Coronary artery (tissue), 2 donors: ENCODE measurements around the gene C17orf107.

ENCODE experiments used
- DNase-seq: peaks from one replicate; pipeline ENCODE4 v3.0.0-alpha.2; 2017; ENCODE audit warnings: low spot score
- H3K27ac ChIP-seq, 2 donors: fragments of 200-600 bp; sonication (generic); one replicate each; pipeline ENCODE4 v1.5.1; 2016 to 2019
- H3K4me3 ChIP-seq: fragments of 200-600 bp; sonication (generic); 2 replicates; pipeline ENCODE4 v1.5.1; 2016; ENCODE audit warnings: mild to moderate bottlenecking, moderate library complexity
- CTCF ChIP-seq: fragments of 200-600 bp; sonication (generic); IDR thresholded peaks from one replicate; pipeline ENCODE4 v1.5.1; 2019; ENCODE audit warnings: antibody characterized with exemption

The C17orf107 gene

GRCh38 chr17:4891411-4892410 is 7.6 kb upstream of the C17orf107 start:
- Histone ChIP-seq H3K27ac (no peak overlapping the region), H3K4me3 (no peak overlapping the region)
- TF ChIP-seq CTCF = no peak
- no peak for DNase-seq

- H3K27ac ChIP-seq = no peak overlapping the region
- no peak overlapping the region for H3K4me3 ChIP-seq
- no peak for DNase-seq
- no peak for TF ChIP-seq CTCF
Measured at GRCh38 chr17:4892499-4893221, 6.7 kb upstream of the C17orf107 start.

- TF ChIP-seq CTCF = no peak
- no peak overlapping the region for H3K4me3 ChIP-seq
- DNase-seq = no peak
- no peak overlapping the region for H3K27ac ChIP-seq
Measured at GRCh38 chr17:4893272-4893671, 6.1 kb upstream of the C17orf107 start.

- Histone ChIP-seq H3K4me3 (no peak overlapping the region), H3K27ac (no peak overlapping the region)
- no peak for TF ChIP-seq CTCF
- DNase-seq = no peak
Measured at GRCh38 chr17:4893721-4894560, 5.4 kb upstream of the C17orf107 start.

- no peak for TF ChIP-seq CTCF
- DNase-seq = no peak
- no peak overlapping the region for H3K4me3 ChIP-seq
- H3K27ac ChIP-seq = no peak overlapping the region
Measured at GRCh38 chr17:4895121-4895520, 4.2 kb upstream of the C17orf107 start.

- DNase-seq = peak; percentile 71
- no peak overlapping the region for H3K27ac ChIP-seq
- no peak for TF ChIP-seq CTCF
- no peak overlapping the region for H3K4me3 ChIP-seq
Measured at GRCh38 chr17:4895657-4896331, 3.5 kb upstream of the C17orf107 start.
